H1 (cell line): ENCODE measurements around the gene PRKCH. TPM values are rescaled to one million over a fixed set of nuclear protein-coding genes. Genes with fewer than 3 reads are reported as not detected.

Experiments
- MAX ChIP-seq: IDR thresholded peaks from 2 replicates; pipeline ENCODE4 v1.6.1; 2012; ENCODE audit warnings: inconsistent platforms
- POU5F1 ChIP-seq: IDR thresholded peaks from 2 replicates; pipeline ENCODE4 v1.6.1; 2011; ENCODE audit warnings: low read depth, mild to moderate bottlenecking, low read length, moderate library complexity
- polyA plus RNA-seq, 7 experiments: library from polyadenylated mRNA; depleted of rRNA in 3 of 7; stranded (reverse) in 5 of 7; unstranded in 2 of 7; fragments of >200 nt in 5 of 7; fragments of 200-250 nt in 2 of 7; gene quantifications; 1 replicate in 5 of 7; 2 replicates in 1 of 7; 4 replicates in 1 of 7; pipeline versions ENCODE4 v1.2.1 to v1.2.3, GENCODE V29; 2011 to 2013; ENCODE audit warnings: missing spikeins in 2 of 7, mixed read lengths in 2 of 7
- total RNA-seq: library from RNA; stranded (reverse); fragmentation: NEBNext Ultra II Directional; extraction: Animal tissue kit (Norgen Biotek cat#: 25700); gene quantifications from 2 replicates; pipeline ENCODE4 v1.2.1, GENCODE V29; 2021

Gene PRKCH
- total and polyA plus RNA-seq, 2 of the 8 experiments (the other 6 are each of a cell fraction or from before 2014, with no cell fraction given) = 6.4 to 7.0 TPM

- TF ChIP-seq POU5F1 (no peak), MAX (no peak)
Measured at GRCh38 chr14:61452452-61452851, 131.1 kb downstream of the PRKCH start (continued).
